GM19452 (cell line): ENCODE results near the gene ZSCAN5A.
"Not testable (repeated sequence)": the region's sequence is repeated elsewhere in the genome, so short reads cannot be mapped to it uniquely, and the experiment has no call there.

Source experiments
- ATAC-seq: cut with Tn5 transposase; IDR thresholded peaks from one replicate; pipeline ENCODE4 v1.9.1; 2021; ENCODE audit not compliant: unreplicated experiment

The ZSCAN5A gene

GRCh38 chr19:56273563-56274117, 41.0 kb downstream of the ZSCAN5A start:
- ATAC-seq = no peak

GRCh38 chr19:56272161-56272798, 42.4 kb downstream of the ZSCAN5A start, which contains the start of gene EDDM13:
Gene EDDM13, plus strand, starts transcription at chr19:56272748. Its CDS starts 87 bp downstream, at chr19:56272835.
- ATAC-seq = no peak

DNA sequence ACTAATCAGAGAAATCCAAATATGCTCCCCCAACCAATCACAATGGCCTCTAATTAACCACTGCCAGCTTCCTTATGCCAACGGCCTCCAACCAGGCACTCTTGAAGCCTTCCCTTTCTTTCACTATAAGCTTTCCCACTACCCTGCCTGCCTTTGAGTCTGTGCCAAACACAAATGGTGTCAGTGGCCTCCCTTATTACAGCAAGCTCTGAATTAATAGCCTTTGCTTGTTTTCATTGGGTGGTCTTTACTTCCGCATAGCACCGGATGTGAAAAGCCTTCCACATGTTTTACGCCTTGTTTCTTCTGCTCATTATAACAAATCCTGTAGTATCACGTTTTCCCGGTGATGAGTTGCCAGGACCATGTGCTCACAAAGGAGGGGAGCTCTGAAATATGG, 43.5 kb downstream of the ZSCAN5A start:
- ATAC-seq = no peak

- ATAC-seq = no peak
These were observed 44.0 kb downstream of the ZSCAN5A start for GRCh38 chr19:56270676-56271075.

GRCh38 chr19:56269348-56269747, 45.3 kb downstream of the ZSCAN5A start:
- ATAC-seq = no peak

- no peak for ATAC-seq
These were observed 48.6 kb downstream of the ZSCAN5A start for GRCh38 chr19:56266051-56266450.

DNA sequence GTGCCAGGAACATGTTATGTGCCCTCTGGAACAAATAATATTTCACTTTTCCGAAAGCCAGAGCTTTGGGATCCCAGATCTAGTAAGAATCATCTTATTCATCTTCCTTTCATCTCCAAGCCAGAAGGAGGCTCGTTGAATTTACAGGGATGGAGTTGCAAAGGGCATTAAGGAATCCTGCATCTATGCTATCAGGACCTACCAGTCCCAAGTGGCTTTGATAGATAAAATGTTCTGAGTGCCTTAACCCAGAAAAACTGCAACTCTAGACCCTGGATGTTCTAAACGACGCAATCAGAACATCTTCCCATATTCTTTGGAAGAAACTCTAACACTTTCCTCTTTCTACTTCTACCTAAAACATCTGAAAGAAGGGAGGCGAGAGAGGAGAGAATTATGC, 51.3 kb downstream of the ZSCAN5A start:
- no peak for ATAC-seq

GRCh38 chr19:56261932-56262331, 52.7 kb downstream of the ZSCAN5A start:
- ATAC-seq = not testable (repeated sequence)

GRCh38 chr19:56261145-56261544, 53.5 kb downstream of the ZSCAN5A start:
- no peak for ATAC-seq

- no peak for ATAC-seq
These were observed 56.4 kb downstream of the ZSCAN5A start for GRCh38 chr19:56258272-56258671.

DNA sequence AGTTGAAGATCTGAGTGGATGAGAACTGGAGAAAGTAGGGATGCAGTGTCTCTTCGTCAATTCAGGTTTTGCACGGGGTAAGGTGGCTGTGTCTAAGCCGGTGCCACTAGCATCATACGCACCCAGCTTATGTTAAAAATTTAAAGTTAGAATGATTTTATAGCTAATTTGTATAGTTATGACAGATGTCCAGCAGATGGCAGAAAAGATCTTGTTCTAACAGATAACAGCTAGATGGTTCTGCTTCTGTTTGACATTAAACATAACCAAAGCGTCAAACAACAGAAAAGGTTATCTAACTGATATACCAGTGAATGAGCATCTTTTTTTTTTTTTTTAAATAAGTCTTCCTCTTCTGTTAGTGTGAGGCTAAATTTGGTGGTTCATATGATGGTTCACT, 60.9 kb downstream of the ZSCAN5A start:
- no peak for ATAC-seq

DNA sequence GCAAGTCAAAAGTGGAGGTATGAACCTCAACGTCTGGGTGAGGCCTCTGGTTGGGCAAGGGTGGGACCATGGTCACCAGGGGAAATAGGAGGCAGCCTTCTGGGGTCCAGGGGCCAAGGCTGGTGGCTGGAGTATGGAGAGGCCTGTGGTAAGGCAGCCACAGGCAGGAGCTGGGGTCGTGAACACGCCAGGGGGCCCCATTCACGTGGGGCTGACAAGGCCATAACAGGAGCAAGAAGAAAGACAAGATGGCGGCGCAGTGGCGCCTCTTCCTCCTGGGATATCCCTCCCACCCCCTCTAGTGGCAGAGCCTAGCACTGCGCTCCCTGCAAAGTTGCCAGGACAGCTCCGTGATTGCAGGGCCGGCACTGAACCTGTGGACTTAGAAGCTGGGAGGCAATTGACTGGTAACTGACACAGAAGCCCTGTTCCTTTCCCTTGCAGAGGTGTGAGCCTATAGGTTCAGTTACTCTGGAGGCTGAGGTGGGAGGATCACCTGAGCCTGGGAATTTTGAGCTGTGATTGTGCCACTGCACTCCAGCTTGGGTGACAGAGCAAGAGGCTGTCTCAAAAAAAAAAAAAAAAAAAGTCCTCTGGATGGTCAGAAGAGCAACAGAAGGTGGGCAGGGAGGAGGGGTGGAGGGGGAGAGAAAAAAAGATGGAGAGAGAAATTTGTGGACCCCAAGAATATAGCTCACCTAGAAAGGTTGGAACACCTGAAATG, 61.8 kb downstream of the ZSCAN5A start:
- peak; percentile 67 for ATAC-seq

DNA sequence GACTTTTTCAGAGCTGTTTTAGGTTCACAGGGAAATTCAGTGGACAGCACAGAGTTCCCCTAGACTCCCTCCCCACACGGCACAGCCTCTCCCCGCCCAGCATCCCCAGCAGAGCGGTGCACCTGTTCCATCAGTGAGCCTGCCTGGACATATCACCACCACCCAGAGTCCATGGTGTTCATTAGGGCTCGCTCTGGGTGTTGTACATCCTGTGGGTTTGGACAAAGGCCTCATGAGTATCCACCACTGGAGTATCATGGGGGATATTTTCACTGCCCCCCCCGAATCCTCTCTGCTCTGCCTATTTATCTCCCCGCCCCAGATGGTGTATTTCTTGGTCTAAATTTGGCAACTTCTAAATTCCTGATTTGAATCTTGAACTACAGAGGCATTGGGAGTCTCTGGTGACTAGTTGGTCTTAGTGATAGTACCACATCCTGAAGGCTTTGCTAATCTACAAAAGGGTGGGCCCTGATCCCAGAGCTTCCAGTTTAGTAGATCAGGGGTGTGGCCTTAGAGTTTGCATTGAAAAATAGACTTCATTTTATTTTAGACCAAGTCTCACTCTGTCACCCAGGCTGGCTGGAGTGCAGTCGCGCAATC, 65.8 kb downstream of the ZSCAN5A start:
- ATAC-seq = not testable (repeated sequence)

DNA sequence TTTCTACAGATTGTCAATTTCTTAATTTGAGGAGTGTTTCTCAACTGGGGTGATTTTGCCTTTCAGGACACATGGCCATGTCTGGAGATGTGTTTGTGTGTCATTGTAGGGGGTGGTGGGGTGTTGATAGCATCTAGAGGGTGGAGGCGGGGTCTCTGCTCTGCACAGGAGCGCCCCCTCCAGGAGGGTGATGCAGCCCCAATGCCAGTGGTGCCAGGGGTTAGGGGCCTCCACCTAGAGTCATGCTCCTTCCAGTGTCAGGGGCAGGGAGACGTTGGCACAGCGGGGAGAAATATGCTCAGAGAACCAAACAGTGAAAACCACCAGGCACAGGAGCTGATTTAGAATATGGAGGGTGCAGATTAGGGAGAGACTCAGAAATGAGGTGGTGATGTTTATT, 68.9 kb downstream of the ZSCAN5A start:
- not testable (repeated sequence) for ATAC-seq

- ATAC-seq = no peak
These were observed 69.4 kb downstream of the ZSCAN5A start for GRCh38 chr19:56245121-56245740.

- ATAC-seq = no peak
These were observed 91.2 kb downstream of the ZSCAN5A start for GRCh38 chr19:56223481-56223880.

DNA sequence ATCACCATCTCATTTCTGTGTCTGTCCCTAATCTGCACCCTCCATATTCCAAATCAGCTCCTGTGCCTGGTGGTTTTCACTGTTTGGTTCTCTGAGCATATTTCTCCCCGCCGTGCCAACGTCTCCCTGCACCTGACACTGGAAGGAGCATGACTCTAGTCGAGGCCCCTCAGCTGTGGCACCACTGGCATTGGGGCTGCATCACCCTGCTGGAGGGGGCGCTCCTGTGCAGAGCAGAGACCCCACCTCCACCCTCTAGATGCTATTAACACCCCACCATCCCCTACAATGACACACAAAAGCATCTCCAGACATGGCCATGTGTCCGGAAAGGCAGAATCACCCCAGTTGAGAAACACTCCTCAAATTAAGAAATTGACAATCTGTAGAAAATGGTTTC, 91.7 kb downstream of the ZSCAN5A start:
- no peak for ATAC-seq

DNA sequence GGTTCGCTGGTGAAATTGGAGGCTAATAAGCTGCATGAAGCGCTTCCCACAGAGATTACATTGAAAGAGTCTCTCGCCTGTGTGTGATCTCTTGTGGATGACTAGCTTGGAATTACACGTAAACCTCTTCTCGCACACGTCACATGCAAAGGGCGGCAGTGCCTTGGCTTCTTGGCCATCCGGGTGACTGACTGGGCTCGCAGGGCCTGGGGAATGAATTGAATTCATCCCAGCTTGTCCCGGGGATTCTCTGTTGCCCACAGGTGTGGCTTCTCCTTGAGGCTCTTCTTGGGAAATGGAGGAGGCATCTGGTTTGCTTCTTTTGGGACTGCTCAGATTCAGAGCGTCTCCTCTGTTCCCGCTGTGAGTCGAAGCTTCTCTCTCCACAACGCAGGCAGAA, 92.8 kb downstream of the ZSCAN5A start:
- ATAC-seq = no peak

- ATAC-seq = not testable (repeated sequence)
These were observed 93.2 kb downstream of the ZSCAN5A start for GRCh38 chr19:56221442-56221841.

DNA sequence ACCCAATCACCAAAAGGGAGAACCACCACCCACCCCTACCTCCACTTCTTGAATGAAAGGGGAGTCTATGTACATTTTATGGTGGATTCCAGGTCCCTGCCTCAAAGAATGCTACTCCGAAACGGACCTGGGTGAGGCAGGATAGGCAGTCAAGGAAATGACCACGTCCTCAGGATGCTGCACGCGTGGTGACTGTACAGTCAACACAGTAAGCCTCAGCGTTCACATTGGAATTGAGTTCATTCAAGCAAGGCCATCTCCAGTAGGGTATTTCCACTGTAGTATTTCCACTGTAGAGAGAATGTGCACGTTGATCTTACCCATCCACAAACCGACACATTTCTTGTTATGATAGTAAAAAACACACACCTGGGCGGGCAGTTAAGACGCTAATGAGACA, 95.7 kb downstream of the ZSCAN5A start:
- ATAC-seq = no peak
